CD4-positive, alpha-beta T cell (primary cell): ENCODE data around the gene RAB40A. TPM values are rescaled to one million over a fixed set of nuclear protein-coding genes. Genes with fewer than 3 reads are reported as not detected.

ENCODE experiments used
- ATAC-seq: fragments of 200-7000 bp; cut with Tn5 transposase; one replicate; pipeline ENCODE4 v1.10.0; 2022; ENCODE audit warnings: mild to moderate bottlenecking; ENCODE audit not compliant: poor library complexity
- CTCF ChIA-PET: fragments of 350-600 bp; sonication (Branson Sonifier 250); formaldehyde crosslinking; loops from one replicate; lab custom pipeline; 2021; ENCODE audit warnings: antibody characterized with exemption, inconsistent platforms; lab: Charles Lee
- POLR2A ChIA-PET: fragments of 350-600 bp; sonication (Branson Sonifier 250); formaldehyde crosslinking; loops from one replicate; lab custom pipeline; 2021; ENCODE audit warnings: antibody characterized with exemption, inconsistent platforms; lab: Charles Lee
- DNase-seq, 14 experiments: peaks; one replicate each; pipeline ENCODE4 v3.0.0-alpha.2; 2013 to 2020; ENCODE audit warnings: mixed read lengths in 2 of 14
- H3K27ac ChIP-seq, 2 donors: one replicate each; pipeline versions ENCODE4 v1.5.1 to v1.7.0; 2013; ENCODE audit warnings: low read length in 2 of 2, low read depth in 1 of 2, mild to moderate bottlenecking in 1 of 2
- H3K27me3 ChIP-seq, 2 experiments: 1 replicate in 1 of 2; 2 replicates in 1 of 2; pipeline versions ENCODE4 v1.6.1 to v1.7.0; 2013; ENCODE audit warnings: low read length in 2 of 2, control low read depth in 1 of 2, mild to moderate bottlenecking in 1 of 2, moderate library complexity in 1 of 2; ENCODE audit not compliant: insufficient read depth in 2 of 2, control insufficient read depth in 1 of 2
- H3K36me3 ChIP-seq: one replicate; pipeline ENCODE4 v1.6.1; 2013; ENCODE audit warnings: low read length, control low read depth; ENCODE audit not compliant: insufficient read depth
- H3K4me1 ChIP-seq: one replicate; pipeline ENCODE4 v1.6.1; 2013; ENCODE audit warnings: low read length, control low read depth; ENCODE audit not compliant: insufficient read depth
- H3K4me3 ChIP-seq: one replicate; pipeline ENCODE4 v1.5.1; 2013; ENCODE audit warnings: mild to moderate bottlenecking, low read length, moderate library complexity
- H3K9me3 ChIP-seq, 2 experiments: 1 replicate in 1 of 2; 2 replicates in 1 of 2; pipeline versions ENCODE4 v1.6.1 to v1.7.0; 2013; ENCODE audit warnings: low read length in 2 of 2, mild to moderate bottlenecking in 2 of 2, control low read depth in 1 of 2, moderate library complexity in 1 of 2; ENCODE audit not compliant: control insufficient read depth in 1 of 2, insufficient read depth in 1 of 2
- H3K27ac Mint-ChIP-seq: one replicate; pipeline ENCODE4 v1.8.0; 2020; ENCODE audit warnings: mixed read lengths
- H3K27me3 Mint-ChIP-seq: one replicate; pipeline ENCODE4 v1.8.0; 2021; ENCODE audit warnings: mixed read lengths
- H3K36me3 Mint-ChIP-seq: one replicate; pipeline ENCODE4 v1.8.0; 2021; ENCODE audit warnings: low read depth, mixed read lengths
- H3K4me1 Mint-ChIP-seq: one replicate; pipeline ENCODE4 v1.8.0; 2021; ENCODE audit warnings: low read depth, mixed read lengths
- H3K4me3 Mint-ChIP-seq: one replicate; pipeline ENCODE4 v1.8.0; 2020; ENCODE audit warnings: mild to moderate bottlenecking, mixed read lengths
- H3K9me3 Mint-ChIP-seq: one replicate; pipeline ENCODE4 v1.8.0; 2020; ENCODE audit warnings: mixed read lengths
- CTCF ChIP-seq: fragments of 200-600 bp; IDR thresholded peaks from one replicate; pipeline ENCODE4 v1.8.0; 2022; ENCODE audit warnings: antibody characterized with exemption, mild to moderate bottlenecking
- intact Hi-C, 2 experiments: fragments of 100-400 bp; cut with DNase I in 1 of 2; cut with micrococcal nuclease in 1 of 2; formaldehyde crosslinking; loops; one replicate each; pipeline versions ENCODE4 v1.15.1 to v1.9.0; 2023 to 2025; cut with DNase I, micrococcal nuclease
- total RNA-seq, 174 experiments: library from RNA in 2 of 174; stranded (reverse) in 2 of 174; gene quantifications; one replicate each; pipeline ENCODE4 v1.2.3 and lab custom pipeline; 2021 to 2026

The RAB40A gene
- total RNA-seq, 2 experiments from 2014 or later: 0.16 TPM; not detected in 1

GRCh38 chrX:103453655-103454054, 65.6 kb downstream of the RAB40A start:
- Histone ChIP-seq H3K27ac (no peak overlapping the region), H3K36me3 (no peaks in the 10 kb centered on the region), H3K4me3 (no peak overlapping the region), H3K4me1 (no peaks in the 10 kb centered on the region), H3K27me3 (no peaks in the 10 kb centered on the region), H3K9me3 (no peaks in the 10 kb centered on the region)
- H3K4me1 Mint-ChIP-seq: no peaks in the 10 kb centered on the region
- ChIA-PET POLR2A (no interaction called here), CTCF (no interaction called here)
- no peak for TF ChIP-seq CTCF
- ATAC-seq (no peak), DNase-seq (no peak)
- no peak overlapping the region for H3K27ac Mint-ChIP-seq
- intact Hi-C loops: no loop called here
- H3K9me3 Mint-ChIP-seq: no peaks in the 10 kb centered on the region
- H3K4me3 Mint-ChIP-seq: no peak overlapping the region
- H3K27me3 Mint-ChIP-seq: peaks cover 4% of the 10 kb centered on the region
- H3K36me3 Mint-ChIP-seq: no peaks in the 10 kb centered on the region

Other genes with a start within 250 kb of the RAB40A start
- gene TCEAL5, start 242.7 kb downstream of the RAB40A start, total RNA-seq: not detected
- gene BEX2, start 208.5 kb downstream of the RAB40A start, total RNA-seq: 10 to 100 TPM; 46.4 to 49.3 TPM
- not detected for gene TCEAL7, start 189.2 kb downstream of the RAB40A start, total RNA-seq
- not detected for gene TCEAL9, start 163.0 kb downstream of the RAB40A start, total RNA-seq
- 10 to 100 TPM; 13.9 to 15.7 TPM for gene BEX3, start 143.0 kb downstream of the RAB40A start, total RNA-seq
- 10 to 100 TPM; 10.5 to 11.1 TPM for gene TCEAL4, start 66.0 kb upstream of the RAB40A start, total RNA-seq
- gene TCEAL3, start 88.5 kb upstream of the RAB40A start, total RNA-seq: 1 to 10 TPM; 5.0 to 5.8 TPM
- gene TCEAL1, start 109.5 kb upstream of the RAB40A start, total RNA-seq: 1 to 10 TPM; 4.0 to 4.9 TPM
- gene MORF4L2, start 167.2 kb upstream of the RAB40A start, total RNA-seq: 100 to 1,000 TPM; 201 to 212 TPM
- gene TMEM31, start 191.4 kb upstream of the RAB40A start, total RNA-seq: not detected